Regular cardiac myocyte (primary cell): ENCODE measurements around the gene GALK2. TPM values are rescaled to one million over a fixed set of nuclear protein-coding genes. Genes with fewer than 3 reads are reported as not detected.

Source experiments
- total RNA-seq: library from RNA; depleted of rRNA; stranded (reverse); fragments of >200 nt; gene quantifications from 2 replicates; pipeline ENCODE4 v1.2.3, GENCODE V29; 2014

GALK2 gene
- 64.2 and 141 TPM in 2 replicates for total RNA-seq

DNA sequence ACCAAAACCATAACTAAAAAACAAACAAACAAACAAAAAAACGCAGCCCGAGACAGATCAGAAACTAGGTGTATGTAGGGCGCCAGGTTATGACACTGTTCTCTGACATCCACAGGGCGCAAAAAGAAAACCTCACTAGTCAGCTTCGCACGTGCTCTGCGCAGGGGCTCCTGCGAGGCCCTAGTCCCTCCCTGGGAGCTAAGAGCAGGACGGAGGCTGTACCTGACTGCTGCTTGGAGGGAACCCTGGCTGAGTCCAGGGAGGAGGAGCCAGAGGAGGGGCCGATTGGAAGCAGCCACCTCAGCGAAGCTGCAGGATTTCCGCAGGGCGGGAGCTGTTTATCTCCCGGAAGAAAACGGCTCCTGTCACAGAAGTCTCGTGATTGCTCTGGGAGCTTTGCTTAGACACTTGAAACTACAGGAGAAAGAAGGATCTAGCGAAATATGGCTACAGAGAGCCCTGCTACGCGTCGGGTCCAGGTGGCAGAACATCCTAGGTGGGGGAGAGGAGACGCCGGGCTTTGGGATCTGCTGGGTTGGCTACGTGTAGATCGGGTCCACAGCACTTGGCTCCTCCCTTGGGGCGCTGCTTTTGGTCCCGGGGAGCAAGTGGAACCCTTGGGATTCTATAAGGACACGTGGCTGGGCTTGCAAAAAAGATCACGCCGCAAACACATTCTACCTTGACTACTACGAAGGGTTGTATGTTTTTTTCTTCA is at the start of gene GALK2:
Gene GALK2 (plus strand): TSS at position 368 of the 718 bp plus-strand sequence. CDS start 76 bp downstream, at position 444.

GRCh38 chr15:49155110-49155833 is 14.8 kb upstream of the GALK2 start, which contains the start of gene COPS2:
COPS2 (minus strand) TSS chr15:49155599; CDS start chr15:49155578, 21 bp downstream.

Other genes with a start within 250 kb of the GALK2 start
- 3.5 and 6.5 TPM in 2 replicates for gene SHC4, start 206.3 kb upstream of the GALK2 start, total RNA-seq
- gene SECISBP2L, start 123.8 kb upstream of the GALK2 start, total RNA-seq: 22.2 and 40.0 TPM in 2 replicates
- gene COPS2, start 14.6 kb upstream of the GALK2 start, total RNA-seq: 60.0 and 95.6 TPM in 2 replicates